CD4-positive, alpha-beta T cell treated with Interleukin-1 beta for 1 hour (primary cell): ENCODE data around the gene OR52J3.
"Not testable (repeated sequence)": the region's sequence is repeated elsewhere in the genome, so short reads cannot be mapped to it uniquely, and the experiment has no call there.

ENCODE experiments used
- DNase-seq, 2 donors: peaks; one replicate each; pipeline ENCODE4 v3.0.0-alpha.2; 2020 to 2022

Gene OR52J3

GRCh38 chr11:5046226-5046625, at the start of gene OR52J3:
Gene OR52J3, plus strand, starts transcription at chr11:5046526. Its CDS starts 0 bp downstream, at chr11:5046526.
- no peak for DNase-seq

- DNase-seq = no peak
Observed at GRCh38 chr11:5004424-5005274, 41.7 kb upstream of the OR52J3 start.

GRCh38 chr11:5007561-5007960, 38.8 kb upstream of the OR52J3 start:
- DNase-seq = no peak

- DNase-seq = no peak
Observed at GRCh38 chr11:5011254-5011653, 35.1 kb upstream of the OR52J3 start.

GRCh38 chr11:5013012-5013411, 33.3 kb upstream of the OR52J3 start:
- no peak for DNase-seq

GRCh38 chr11:5021996-5022395, 24.3 kb upstream of the OR52J3 start:
- no peak for DNase-seq

GRCh38 chr11:5036669-5037068, 9.7 kb upstream of the OR52J3 start:
- no peak for DNase-seq

- DNase-seq = no peak
Observed at GRCh38 chr11:5037926-5038325, 8.4 kb upstream of the OR52J3 start.

GRCh38 chr11:5038341-5038740, 8.0 kb upstream of the OR52J3 start:
- no peak for DNase-seq

GRCh38 chr11:5040876-5041275, 5.5 kb upstream of the OR52J3 start:
- no peak for DNase-seq

- DNase-seq = no peak
Observed at GRCh38 chr11:5042091-5042490, 4.2 kb upstream of the OR52J3 start.

- no peak for DNase-seq
Observed at GRCh38 chr11:5043380-5043779, 2.9 kb upstream of the OR52J3 start.

- no peak for DNase-seq
Observed at GRCh38 chr11:5046754-5047330, 516 bp downstream of the OR52J3 start.

GRCh38 chr11:5058679-5059078, 12.4 kb downstream of the OR52J3 start:
- DNase-seq = not testable (repeated sequence)

- no peak for DNase-seq
Observed at GRCh38 chr11:5059391-5059790, 13.1 kb downstream of the OR52J3 start, which contains the start of gene OR52E2. Gene OR52E2, minus strand, starts transcription at chr11:5059627. Its CDS starts 0 bp downstream, at chr11:5059627.

GRCh38 chr11:5065027-5065426, 18.7 kb downstream of the OR52J3 start:
- DNase-seq = no peak

GRCh38 chr11:5069272-5069671, 22.9 kb downstream of the OR52J3 start, which contains the start of gene OR52E1:
Gene OR52E1, plus strand, starts transcription at chr11:5069572.
- no peak for DNase-seq

- DNase-seq = no peak
Observed at GRCh38 chr11:5071799-5072198, 25.5 kb downstream of the OR52J3 start.

GRCh38 chr11:5081405-5081804, 35.1 kb downstream of the OR52J3 start:
- no peak for DNase-seq

GRCh38 chr11:5083602-5084001, 37.3 kb downstream of the OR52J3 start:
- no peak for DNase-seq

- no peak for DNase-seq
Observed at GRCh38 chr11:5088556-5088955, 42.2 kb downstream of the OR52J3 start.

- no peak for DNase-seq
Observed at GRCh38 chr11:5090668-5091067, 44.3 kb downstream of the OR52J3 start.

- no peak for DNase-seq
Observed at GRCh38 chr11:5092821-5093585, 46.7 kb downstream of the OR52J3 start.

GRCh38 chr11:5096011-5096410, 49.7 kb downstream of the OR52J3 start:
- no peak for DNase-seq
